Fibroblast of the aortic adventitia (primary cell): ENCODE data around the gene SIM2. TPM values are rescaled to one million over a fixed set of nuclear protein-coding genes. Genes with fewer than 3 reads are reported as not detected.

Experiments used
- DNase-seq: peaks from one replicate; pipeline ENCODE4 v3.0.0-alpha.2; 2010; ENCODE audit warnings: low read depth
- H3K4me3 ChIP-seq: 2 replicates; pipeline ENCODE4 v1.5.1; 2011; ENCODE audit warnings: low read depth, mild to moderate bottlenecking, control low read depth, low read length, moderate library complexity
- total RNA-seq: library from RNA; depleted of rRNA; stranded (reverse); fragments of >200 nt; gene quantifications from 2 replicates; pipeline ENCODE4 v1.2.3, GENCODE V29; 2012; ENCODE audit warnings: low replicate concordance
- TF ChIP-seq, protein P1 (sequence below): IDR thresholded peaks from 2 replicates; pipeline ENCODE4 v1.5.1; 2011; ENCODE audit warnings: mild to moderate bottlenecking, low read length, control low read depth, inconsistent platforms; ENCODE audit not compliant: insufficient read depth

SIM2 gene
- total RNA-seq, 1 donor, result 0.18 TPM

DNA sequence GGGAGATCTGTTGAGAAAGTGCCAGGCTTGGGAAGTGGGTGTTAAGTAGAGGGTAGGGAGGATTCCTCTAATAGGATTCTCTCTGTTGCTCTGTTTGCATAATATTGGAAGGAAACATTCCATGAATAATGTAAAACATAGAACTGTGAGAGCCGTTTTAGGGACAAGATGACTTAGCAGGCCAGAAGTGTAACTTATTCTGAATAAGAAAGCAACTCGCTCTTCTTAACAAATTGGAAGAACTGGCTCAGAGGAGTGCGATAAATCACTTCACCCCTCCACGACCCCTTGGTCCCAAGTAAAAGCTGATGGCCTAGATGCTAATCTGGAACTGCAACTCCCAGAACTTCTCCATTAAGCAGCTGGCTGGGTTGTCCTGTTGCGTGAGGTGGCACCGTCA lies 19.1 kb downstream of the SIM2 start:
- TF ChIP-seq, protein P1, sequence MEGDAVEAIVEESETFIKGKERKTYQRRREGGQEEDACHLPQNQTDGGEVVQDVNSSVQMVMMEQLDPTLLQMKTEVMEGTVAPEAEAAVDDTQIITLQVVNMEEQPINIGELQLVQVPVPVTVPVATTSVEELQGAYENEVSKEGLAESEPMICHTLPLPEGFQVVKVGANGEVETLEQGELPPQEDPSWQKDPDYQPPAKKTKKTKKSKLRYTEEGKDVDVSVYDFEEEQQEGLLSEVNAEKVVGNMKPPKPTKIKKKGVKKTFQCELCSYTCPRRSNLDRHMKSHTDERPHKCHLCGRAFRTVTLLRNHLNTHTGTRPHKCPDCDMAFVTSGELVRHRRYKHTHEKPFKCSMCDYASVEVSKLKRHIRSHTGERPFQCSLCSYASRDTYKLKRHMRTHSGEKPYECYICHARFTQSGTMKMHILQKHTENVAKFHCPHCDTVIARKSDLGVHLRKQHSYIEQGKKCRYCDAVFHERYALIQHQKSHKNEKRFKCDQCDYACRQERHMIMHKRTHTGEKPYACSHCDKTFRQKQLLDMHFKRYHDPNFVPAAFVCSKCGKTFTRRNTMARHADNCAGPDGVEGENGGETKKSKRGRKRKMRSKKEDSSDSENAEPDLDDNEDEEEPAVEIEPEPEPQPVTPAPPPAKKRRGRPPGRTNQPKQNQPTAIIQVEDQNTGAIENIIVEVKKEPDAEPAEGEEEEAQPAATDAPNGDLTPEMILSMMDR, result no peak
- no peak overlapping the region for H3K4me3 ChIP-seq
- no peak for DNase-seq

GRCh38 chr21:36718951-36719501 lies 20.1 kb downstream of the SIM2 start:
- TF ChIP-seq, protein P1, result no peak
- DNase-seq, result no peak
- no peak overlapping the region for H3K4me3 ChIP-seq

GRCh38 chr21:36719614-36720013 lies 20.7 kb downstream of the SIM2 start:
- TF ChIP-seq, protein P1, result no peak
- DNase-seq, result no peak
- H3K4me3 ChIP-seq, result no peak overlapping the region

DNA sequence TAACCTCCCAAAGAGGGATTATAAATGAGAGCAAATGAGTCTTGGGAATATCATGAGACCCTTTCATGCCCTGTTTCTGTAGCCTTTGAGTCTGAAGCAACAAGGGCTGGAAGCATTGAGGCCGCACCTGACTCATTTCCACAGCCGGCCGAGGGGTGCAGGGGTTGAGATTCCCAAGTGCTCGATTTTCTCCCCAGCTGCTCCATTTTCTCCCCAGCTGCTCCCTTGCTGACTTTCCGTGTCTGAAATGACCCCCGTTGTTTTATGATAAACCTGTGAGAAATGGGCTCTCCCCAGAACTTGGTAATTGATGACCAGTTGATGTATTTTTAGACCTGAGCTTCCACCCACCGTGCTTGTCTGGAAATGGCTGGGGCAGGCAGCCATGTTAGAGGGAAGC lies 22.9 kb downstream of the SIM2 start:
- TF ChIP-seq, protein P1, result no peak
- H3K4me3 ChIP-seq, result no peak overlapping the region
- DNase-seq, result no peak

DNA sequence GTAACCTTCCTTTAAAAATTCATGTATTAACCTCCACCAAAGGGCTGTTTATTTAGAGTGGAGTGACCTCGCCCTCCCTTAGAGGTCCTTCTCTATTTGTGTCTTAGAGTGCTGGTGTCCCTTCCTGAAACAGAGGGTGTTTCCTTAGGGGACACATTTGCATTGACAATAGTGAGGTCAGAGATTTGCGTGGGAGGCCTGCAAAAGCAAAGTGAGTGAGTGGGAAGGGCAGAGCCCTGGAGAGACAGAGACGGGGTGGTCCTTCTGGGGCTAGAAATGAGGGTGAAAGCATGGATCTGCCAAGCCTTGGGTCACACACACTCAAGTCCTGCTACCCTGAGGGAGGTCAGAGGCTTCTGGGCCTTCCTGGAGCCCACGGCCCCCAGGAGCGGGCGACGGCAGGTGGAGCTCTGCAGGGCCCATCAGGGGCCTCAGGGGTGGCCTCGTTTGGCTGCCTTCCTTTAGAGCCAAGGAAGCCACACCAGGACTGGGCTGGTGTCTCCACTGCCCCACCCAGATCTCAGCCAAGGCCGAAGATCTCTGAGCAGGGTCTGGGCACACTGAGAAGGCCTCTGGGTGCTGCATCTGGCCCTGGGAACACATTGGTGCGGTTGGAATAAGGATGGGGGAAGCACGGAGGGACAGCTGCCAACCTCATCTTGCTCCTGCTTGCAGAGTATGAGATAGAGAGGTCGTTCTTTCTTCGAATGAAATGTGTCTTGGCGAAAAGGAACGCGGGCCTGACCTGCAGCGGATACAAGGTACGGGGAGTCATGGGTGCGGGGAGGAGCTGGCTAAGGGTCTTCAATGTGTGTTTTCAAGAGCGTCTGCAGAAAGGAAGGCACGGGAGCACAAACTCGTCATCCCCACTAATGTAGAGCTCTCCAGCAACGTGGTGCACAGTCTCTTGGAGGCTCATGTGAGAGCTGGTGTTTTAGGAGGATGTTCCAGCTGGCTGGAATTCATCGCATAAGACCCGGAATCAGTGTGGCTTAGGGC lies 23.8 kb downstream of the SIM2 start:
- H3K4me3 ChIP-seq, result no peak overlapping the region
- no peak for DNase-seq
- TF ChIP-seq, protein P1, result no peak

DNA sequence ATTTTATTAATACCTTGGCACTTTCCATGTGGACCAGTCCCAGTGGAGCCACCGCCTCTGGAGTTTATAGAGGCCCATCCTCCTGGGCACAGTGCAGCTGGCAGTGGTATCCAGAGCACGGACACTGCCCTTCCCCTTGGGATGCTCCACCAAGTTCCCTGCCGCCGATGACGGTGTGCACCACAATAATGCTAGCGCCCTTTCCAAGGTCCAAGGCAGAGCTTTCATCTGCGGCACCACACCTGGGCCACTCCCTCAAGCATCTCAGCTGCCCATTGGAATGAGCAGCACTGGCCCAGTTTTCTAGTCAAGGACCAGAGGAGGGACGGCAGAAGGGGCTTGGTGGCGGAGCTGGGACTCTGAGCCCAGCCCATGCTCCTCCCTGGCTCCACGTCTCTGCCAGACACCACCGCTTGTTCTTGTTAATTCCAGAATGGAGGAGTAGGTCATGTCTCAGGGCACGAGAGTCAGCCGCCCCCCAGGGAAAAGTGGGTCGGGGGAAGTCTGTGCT lies 24.5 kb downstream of the SIM2 start:
- no peak overlapping the region for H3K4me3 ChIP-seq
- no peak for DNase-seq
- TF ChIP-seq, protein P1, result no peak
